ENCODE measurements around the gene RICTOR.

DNA sequence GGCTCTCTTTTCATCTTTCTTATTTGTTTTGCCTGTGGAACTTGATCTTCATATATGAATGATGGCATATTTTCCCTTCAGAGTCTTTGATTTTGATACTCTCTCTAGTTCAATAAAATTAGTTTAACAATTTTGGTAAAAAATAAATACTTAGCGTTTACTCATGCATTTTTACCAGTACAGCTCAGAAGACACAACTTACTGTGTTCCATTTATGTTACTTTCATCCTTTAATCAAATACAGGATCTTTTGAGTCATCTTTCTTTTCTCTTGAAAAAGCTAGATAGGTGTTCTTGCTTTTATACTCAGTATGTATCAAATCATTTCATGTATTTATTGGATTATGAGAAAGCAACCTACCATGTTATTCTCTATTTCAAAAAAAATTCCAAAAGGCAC, 47.1 kb upstream of the RICTOR start:
- TF ChIP-seq, protein P1, sequence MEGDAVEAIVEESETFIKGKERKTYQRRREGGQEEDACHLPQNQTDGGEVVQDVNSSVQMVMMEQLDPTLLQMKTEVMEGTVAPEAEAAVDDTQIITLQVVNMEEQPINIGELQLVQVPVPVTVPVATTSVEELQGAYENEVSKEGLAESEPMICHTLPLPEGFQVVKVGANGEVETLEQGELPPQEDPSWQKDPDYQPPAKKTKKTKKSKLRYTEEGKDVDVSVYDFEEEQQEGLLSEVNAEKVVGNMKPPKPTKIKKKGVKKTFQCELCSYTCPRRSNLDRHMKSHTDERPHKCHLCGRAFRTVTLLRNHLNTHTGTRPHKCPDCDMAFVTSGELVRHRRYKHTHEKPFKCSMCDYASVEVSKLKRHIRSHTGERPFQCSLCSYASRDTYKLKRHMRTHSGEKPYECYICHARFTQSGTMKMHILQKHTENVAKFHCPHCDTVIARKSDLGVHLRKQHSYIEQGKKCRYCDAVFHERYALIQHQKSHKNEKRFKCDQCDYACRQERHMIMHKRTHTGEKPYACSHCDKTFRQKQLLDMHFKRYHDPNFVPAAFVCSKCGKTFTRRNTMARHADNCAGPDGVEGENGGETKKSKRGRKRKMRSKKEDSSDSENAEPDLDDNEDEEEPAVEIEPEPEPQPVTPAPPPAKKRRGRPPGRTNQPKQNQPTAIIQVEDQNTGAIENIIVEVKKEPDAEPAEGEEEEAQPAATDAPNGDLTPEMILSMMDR (IDR thresholded peaks at IDR 0.05), result no peak
- TF ChIP-seq, protein P2, sequence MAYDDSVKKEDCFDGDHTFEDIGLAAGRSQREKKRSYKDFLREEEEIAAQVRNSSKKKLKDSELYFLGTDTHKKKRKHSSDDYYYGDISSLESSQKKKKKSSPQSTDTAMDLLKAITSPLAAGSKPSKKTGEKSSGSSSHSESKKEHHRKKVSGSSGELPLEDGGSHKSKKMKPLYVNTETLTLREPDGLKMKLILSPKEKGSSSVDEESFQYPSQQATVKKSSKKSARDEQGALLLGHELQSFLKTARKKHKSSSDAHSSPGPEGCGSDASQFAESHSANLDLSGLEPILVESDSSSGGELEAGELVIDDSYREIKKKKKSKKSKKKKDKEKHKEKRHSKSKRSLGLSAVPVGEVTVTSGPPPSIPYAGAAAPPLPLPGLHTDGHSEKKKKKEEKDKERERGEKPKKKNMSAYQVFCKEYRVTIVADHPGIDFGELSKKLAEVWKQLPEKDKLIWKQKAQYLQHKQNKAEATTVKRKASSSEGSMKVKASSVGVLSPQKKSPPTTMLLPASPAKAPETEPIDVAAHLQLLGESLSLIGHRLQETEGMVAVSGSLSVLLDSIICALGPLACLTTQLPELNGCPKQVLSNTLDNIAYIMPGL (CRISPR knock-in tag; IDR thresholded peaks at IDR 0.05), result no peak
- TF ChIP-seq, protein P3, sequence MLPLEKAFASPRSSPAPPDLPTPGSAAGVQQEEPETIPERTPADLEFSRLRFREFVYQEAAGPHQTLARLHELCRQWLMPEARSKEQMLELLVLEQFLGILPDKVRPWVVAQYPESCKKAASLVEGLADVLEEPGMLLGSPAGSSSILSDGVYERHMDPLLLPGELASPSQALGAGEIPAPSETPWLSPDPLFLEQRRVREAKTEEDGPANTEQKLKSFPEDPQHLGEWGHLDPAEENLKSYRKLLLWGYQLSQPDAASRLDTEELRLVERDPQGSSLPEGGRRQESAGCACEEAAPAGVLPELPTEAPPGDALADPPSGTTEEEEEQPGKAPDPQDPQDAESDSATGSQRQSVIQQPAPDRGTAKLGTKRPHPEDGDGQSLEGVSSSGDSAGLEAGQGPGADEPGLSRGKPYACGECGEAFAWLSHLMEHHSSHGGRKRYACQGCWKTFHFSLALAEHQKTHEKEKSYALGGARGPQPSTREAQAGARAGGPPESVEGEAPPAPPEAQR (CRISPR knock-in tag; IDR thresholded peaks at IDR 0.05), result no peak
